Type B pancreatic cell (in vitro differentiated cells): ENCODE data around the gene UMAD1. TPM values are rescaled to one million over a fixed set of nuclear protein-coding genes. Genes with fewer than 3 reads are reported as not detected.

Experiments
- DNase-seq: peaks from one replicate; pipeline ENCODE4 v3.0.0; 2021; ENCODE audit warnings: mixed read lengths; ENCODE audit not compliant: unreplicated experiment; ENCODE audit errors: extremely low spot score
- H3K27ac Mint-ChIP-seq: 2 replicates; pipeline ENCODE4 v1.8.0; 2021; ENCODE audit warnings: mild to moderate bottlenecking, mixed read lengths
- H3K27me3 Mint-ChIP-seq: 2 replicates; pipeline ENCODE4 v1.8.0; 2021; ENCODE audit warnings: mixed read lengths
- H3K36me3 Mint-ChIP-seq: 2 replicates; pipeline ENCODE4 v1.8.0; 2021; ENCODE audit warnings: mixed read lengths
- H3K4me1 Mint-ChIP-seq: one replicate; pipeline ENCODE4 v1.8.0; 2021; ENCODE audit warnings: mixed read lengths; ENCODE audit not compliant: unreplicated experiment
- H3K4me3 Mint-ChIP-seq: 2 replicates; pipeline ENCODE4 v1.8.0; 2021; ENCODE audit warnings: mild to moderate bottlenecking, mixed read lengths
- H3K9me3 Mint-ChIP-seq: 2 replicates; pipeline ENCODE4 v1.8.0; 2021; ENCODE audit warnings: mixed read lengths
- CTCF ChIP-seq: fragments of 200-600 bp; sonication (generic); conservative IDR thresholded peaks from 2 replicates; pipeline ENCODE4 v1.5.0; 2021; ENCODE audit warnings: antibody characterized with exemption, mild to moderate bottlenecking
- total RNA-seq: library from RNA; stranded (reverse); gene quantifications from 2 replicates; pipeline ENCODE4 v1.2.1, GENCODE V29; 2021; ENCODE audit warnings: low replicate concordance

Gene UMAD1
- total RNA-seq, 1 donor from 2014 or later, result 9.0 TPM

GRCh38 chr7:7889791-7890568 lies 249.4 kb downstream of the UMAD1 start:
- no peak overlapping the region for H3K4me3 Mint-ChIP-seq
- no peak for TF ChIP-seq CTCF
- H3K27ac Mint-ChIP-seq, result no peak overlapping the region
- H3K9me3 Mint-ChIP-seq, result peaks cover 4% of the 10 kb centered on the region
- H3K27me3 Mint-ChIP-seq, result no peaks in the 10 kb centered on the region
- H3K36me3 Mint-ChIP-seq, result peaks cover 3% of the 10 kb centered on the region
- no peaks in the 10 kb centered on the region for H3K4me1 Mint-ChIP-seq
- no peak for DNase-seq

- H3K27ac Mint-ChIP-seq, result no peak overlapping the region
- no peak for DNase-seq
- no peaks in the 10 kb centered on the region for H3K27me3 Mint-ChIP-seq
- H3K4me1 Mint-ChIP-seq, result peaks cover 8% of the 10 kb centered on the region
- H3K4me3 Mint-ChIP-seq, result no peak overlapping the region
- H3K9me3 Mint-ChIP-seq, result peaks cover 4% of the 10 kb centered on the region
- peaks cover 3% of the 10 kb centered on the region for H3K36me3 Mint-ChIP-seq
- no peak for TF ChIP-seq CTCF
Observed at GRCh38 chr7:7895004-7895650, 254.6 kb downstream of the UMAD1 start.

- no peak overlapping the region for H3K4me3 Mint-ChIP-seq
- H3K27ac Mint-ChIP-seq, result no peak overlapping the region
- DNase-seq, result no peak
- H3K9me3 Mint-ChIP-seq, result peaks cover 2% of the 10 kb centered on the region
- TF ChIP-seq CTCF, result no peak
- H3K36me3 Mint-ChIP-seq, result peaks cover 2% of the 10 kb centered on the region
- H3K4me1 Mint-ChIP-seq, result peaks cover 8% of the 10 kb centered on the region
- H3K27me3 Mint-ChIP-seq, result no peaks in the 10 kb centered on the region
Observed at GRCh38 chr7:7895754-7896153, 255.2 kb downstream of the UMAD1 start.

- no peaks in the 10 kb centered on the region for H3K36me3 Mint-ChIP-seq
- no peak for DNase-seq
- H3K27me3 Mint-ChIP-seq, result no peaks in the 10 kb centered on the region
- no peaks in the 10 kb centered on the region for H3K9me3 Mint-ChIP-seq
- H3K27ac Mint-ChIP-seq, result no peak overlapping the region
- peaks cover 8% of the 10 kb centered on the region for H3K4me1 Mint-ChIP-seq
- TF ChIP-seq CTCF, result no peak
- H3K4me3 Mint-ChIP-seq, result no peak overlapping the region
Observed at GRCh38 chr7:7897509-7897908, 257.0 kb downstream of the UMAD1 start.

GRCh38 chr7:7897949-7898515 lies 257.5 kb downstream of the UMAD1 start:
- H3K27me3 Mint-ChIP-seq, result no peaks in the 10 kb centered on the region
- peaks cover 8% of the 10 kb centered on the region for H3K4me1 Mint-ChIP-seq
- no peak for TF ChIP-seq CTCF
- H3K4me3 Mint-ChIP-seq, result no peak overlapping the region
- no peaks in the 10 kb centered on the region for H3K9me3 Mint-ChIP-seq
- no peaks in the 10 kb centered on the region for H3K36me3 Mint-ChIP-seq
- H3K27ac Mint-ChIP-seq, result no peak overlapping the region
- DNase-seq, result no peak
